GM12873 (cell line): Measurements from ENCODE around the gene USP40.

ENCODE experiments used
- TF ChIP-seq, protein P1 (sequence below): IDR thresholded peaks from 2 replicates; pipeline ENCODE4 v1.5.1; 2012; ENCODE audit warnings: low read depth, mild to moderate bottlenecking, moderate library complexity, low read length, control low read depth; ENCODE audit not compliant: insufficient read depth; ENCODE audit errors: missing control alignments

USP40 gene

DNA sequence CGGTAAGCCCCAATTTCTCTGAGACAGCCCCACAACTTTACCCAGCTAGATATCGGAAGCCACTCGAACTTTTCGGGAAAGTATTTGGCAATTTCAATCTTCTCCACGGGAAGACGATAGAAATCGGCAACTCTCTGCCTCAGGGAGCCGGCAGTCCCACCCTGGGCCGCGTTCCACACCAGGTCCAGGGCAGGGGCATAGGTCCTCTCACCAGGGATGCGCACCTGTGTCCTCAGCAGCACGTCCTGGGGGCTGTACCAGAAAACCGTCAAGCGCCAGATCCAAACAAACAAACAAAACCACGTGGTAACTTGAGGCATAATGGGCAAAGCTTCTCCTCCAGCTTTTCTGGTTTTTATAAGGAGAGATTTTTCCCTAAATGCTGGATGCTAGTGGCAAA lies 80.9 kb downstream of the USP40 start:
- TF ChIP-seq, protein P1, sequence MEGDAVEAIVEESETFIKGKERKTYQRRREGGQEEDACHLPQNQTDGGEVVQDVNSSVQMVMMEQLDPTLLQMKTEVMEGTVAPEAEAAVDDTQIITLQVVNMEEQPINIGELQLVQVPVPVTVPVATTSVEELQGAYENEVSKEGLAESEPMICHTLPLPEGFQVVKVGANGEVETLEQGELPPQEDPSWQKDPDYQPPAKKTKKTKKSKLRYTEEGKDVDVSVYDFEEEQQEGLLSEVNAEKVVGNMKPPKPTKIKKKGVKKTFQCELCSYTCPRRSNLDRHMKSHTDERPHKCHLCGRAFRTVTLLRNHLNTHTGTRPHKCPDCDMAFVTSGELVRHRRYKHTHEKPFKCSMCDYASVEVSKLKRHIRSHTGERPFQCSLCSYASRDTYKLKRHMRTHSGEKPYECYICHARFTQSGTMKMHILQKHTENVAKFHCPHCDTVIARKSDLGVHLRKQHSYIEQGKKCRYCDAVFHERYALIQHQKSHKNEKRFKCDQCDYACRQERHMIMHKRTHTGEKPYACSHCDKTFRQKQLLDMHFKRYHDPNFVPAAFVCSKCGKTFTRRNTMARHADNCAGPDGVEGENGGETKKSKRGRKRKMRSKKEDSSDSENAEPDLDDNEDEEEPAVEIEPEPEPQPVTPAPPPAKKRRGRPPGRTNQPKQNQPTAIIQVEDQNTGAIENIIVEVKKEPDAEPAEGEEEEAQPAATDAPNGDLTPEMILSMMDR, result no peak

- TF ChIP-seq, protein P1, result no peak
These were observed 84.0 kb downstream of the USP40 start for GRCh38 chr2:233482616-233483015.

DNA sequence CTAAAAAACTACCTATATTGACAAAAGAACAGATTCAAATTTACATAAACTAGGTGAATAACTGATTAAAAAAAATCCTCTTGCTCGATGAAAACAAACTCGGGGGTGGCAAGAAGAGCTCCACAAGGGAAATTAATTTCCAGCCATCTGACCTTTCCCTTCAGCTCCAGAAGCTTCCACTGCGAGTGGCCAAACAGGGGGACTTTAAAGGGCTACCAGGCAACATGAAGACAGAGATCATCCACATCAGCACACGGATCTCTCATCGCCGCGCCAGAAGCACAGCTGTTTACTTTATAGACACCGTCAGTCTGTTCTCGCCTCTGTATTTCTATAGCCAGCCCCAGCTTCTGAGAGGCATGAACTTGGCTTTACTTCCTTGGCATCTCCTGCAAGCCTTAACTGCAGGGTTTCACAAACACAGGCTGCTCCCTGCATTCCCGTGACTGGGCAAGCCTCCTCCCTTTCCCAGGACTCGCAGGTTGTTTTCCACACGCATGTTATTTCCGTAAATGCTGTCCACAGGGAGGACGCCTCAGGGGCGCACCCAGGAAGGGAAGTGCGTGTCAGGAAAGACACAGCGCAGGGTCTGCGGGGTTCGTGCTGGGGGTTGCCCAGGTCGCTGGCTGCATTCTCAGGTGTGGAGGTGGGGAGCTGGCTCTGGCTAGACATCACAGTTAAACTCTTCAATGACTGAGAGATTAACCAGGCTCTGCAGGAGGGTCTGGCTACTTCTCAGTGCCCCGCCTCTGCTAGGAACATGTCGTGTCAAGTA lies 85.0 kb downstream of the USP40 start:
- TF ChIP-seq, protein P1, result no peak

DNA sequence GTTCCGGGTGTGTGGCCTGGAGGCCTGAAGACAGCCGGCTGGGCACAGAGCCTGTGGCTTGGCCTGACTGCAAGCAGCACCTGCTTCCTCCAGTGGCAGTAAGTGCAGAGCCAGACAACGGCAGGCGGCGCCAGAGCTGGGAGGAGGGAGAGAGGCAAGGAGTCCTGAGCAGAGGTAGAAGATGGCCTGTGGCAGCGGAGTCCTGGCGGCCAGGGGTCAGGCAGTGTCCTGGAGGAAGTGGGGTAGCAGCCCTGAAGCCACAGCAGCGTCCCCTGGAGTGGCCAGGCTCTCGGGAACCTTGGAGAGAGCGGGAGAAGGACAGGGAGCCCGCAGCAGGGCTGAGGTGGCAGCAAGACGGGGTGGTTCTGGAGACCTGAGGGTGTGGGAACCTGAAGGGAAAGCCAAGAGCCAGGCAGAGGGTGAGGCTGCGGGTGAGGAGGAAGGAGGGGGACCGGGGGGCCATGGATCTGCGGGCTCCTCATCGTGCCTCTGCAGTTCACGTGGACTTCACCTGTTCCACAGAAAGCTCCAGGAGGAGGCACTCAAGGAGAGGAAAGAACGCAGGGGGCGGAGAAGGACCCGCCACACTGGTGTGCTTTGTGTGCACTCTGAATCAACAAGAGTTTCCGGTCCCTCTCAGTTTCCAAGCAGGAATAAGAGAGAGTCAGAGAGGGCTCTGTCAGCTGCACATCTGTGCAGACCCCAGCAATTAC lies 85.9 kb downstream of the USP40 start:
- TF ChIP-seq, protein P1, result no peak

DNA sequence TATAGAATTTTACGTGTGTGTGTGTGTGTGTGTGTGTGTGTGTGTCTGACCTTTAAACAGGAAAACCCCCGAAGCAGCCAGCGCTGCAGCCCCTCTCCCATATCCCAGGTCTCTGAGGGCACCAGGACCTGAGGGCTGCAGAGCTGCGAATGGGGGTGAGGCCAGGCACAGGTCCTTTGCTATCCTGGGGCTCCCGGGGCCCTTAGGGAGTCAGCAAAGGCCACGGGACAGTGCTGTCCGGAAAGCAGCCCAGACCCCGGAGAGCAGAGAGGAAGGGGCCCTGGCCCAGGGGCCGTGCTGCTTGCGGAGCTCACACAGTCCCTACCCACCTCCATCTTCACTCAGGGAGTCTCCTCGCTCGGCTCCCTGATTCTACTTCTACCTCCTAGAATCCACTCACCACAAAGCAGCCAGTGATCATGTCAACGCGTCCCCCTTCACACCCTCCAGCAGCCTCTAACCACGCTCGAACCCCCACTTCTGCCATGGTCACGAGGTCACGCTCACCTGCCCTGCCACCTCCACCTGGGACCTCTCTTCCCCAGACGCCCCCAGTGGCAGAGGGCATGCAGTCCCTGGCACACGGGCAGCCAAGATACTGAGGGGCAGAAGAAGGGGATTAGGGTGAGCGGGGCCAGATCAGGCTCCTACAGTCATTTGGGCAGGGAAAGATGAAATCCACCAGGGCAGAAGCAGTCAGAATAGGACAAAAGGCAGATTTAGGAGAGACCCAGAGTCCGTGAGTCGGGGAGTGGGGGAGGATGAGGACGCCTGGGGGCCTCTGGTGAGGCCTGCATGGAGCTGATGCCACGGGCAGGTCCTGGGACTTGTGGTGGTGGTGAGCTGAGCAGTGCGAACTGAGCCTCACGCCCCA lies 86.7 kb downstream of the USP40 start:
- TF ChIP-seq, protein P1, result no peak

GRCh38 chr2:233477548-233478433 lies 88.8 kb downstream of the USP40 start:
- TF ChIP-seq, protein P1, result no peak
